Activated CD4-positive, CD25-positive, alpha-beta regulatory T cell treated with anti-CD3 and anti-CD28 coated beads, Interleukin-2, amount 50 U/mL, for 72 hours (primary cell): ENCODE measurements around the gene MORC2.

Experiments used
- DNase-seq: peaks from one replicate; pipeline ENCODE4 v3.0.0; 2021

The MORC2 gene

GRCh38 chr22:30968015-30968923 is at the start of gene MORC2:
Gene MORC2 (minus strand): TSS chr22:30968774. CDS start chr22:30967889, 885 bp downstream.
- DNase-seq: no peak

- no peak for DNase-seq
Measured at GRCh38 chr22:31005535-31005934, 37.0 kb upstream of the MORC2 start.

- no peak for DNase-seq
Measured at GRCh38 chr22:31001124-31001770, 32.7 kb upstream of the MORC2 start.

GRCh38 chr22:30998329-30998728 is 29.8 kb upstream of the MORC2 start:
- no peak for DNase-seq

- no peak for DNase-seq
Measured at GRCh38 chr22:30996462-30996861, 27.9 kb upstream of the MORC2 start.

- no peak for DNase-seq
Measured at GRCh38 chr22:30994960-30995359, 26.4 kb upstream of the MORC2 start.

- no peak for DNase-seq
Measured at GRCh38 chr22:30992565-30992964, 24.0 kb upstream of the MORC2 start.

GRCh38 chr22:30990690-30991089 is 22.1 kb upstream of the MORC2 start:
- DNase-seq: no peak

- no peak for DNase-seq
Measured at GRCh38 chr22:30989474-30989873, 20.9 kb upstream of the MORC2 start.

- no peak for DNase-seq
Measured at GRCh38 chr22:30985561-30986208, 17.1 kb upstream of the MORC2 start.

GRCh38 chr22:30984317-30984716 is 15.7 kb upstream of the MORC2 start:
- DNase-seq: no peak

- no peak for DNase-seq
Measured at GRCh38 chr22:30982512-30982911, 13.9 kb upstream of the MORC2 start.

- DNase-seq: no peak
Measured at GRCh38 chr22:30979932-30980331, 11.4 kb upstream of the MORC2 start.

- DNase-seq: no peak
Measured at GRCh38 chr22:30978304-30978962, 9.9 kb upstream of the MORC2 start.

- no peak for DNase-seq
Measured at GRCh38 chr22:30970356-30970746, 1.8 kb upstream of the MORC2 start.

- DNase-seq: peak; percentile 56
Measured at GRCh38 chr22:30969532-30970355, 1.2 kb upstream of the MORC2 start.

GRCh38 chr22:30968924-30969531 is 454 bp upstream of the MORC2 start, which contains the start of gene TUG1:
Gene TUG1 (plus strand): TSS chr22:30969265.
- DNase-seq: peak; percentile 97

GRCh38 chr22:30964858-30965257 is 3.7 kb downstream of the MORC2 start:
- no peak for DNase-seq

GRCh38 chr22:30955153-30955552 is 13.4 kb downstream of the MORC2 start:
- no peak for DNase-seq

GRCh38 chr22:30953206-30953605 is 15.4 kb downstream of the MORC2 start:
- DNase-seq: no peak

- no peak for DNase-seq
Measured at GRCh38 chr22:30949934-30950660, 18.5 kb downstream of the MORC2 start.
